Posterior vena cava (tissue), 2 donors: ENCODE data around the gene TMEM107. TPM values are rescaled to one million over a fixed set of nuclear protein-coding genes. Genes with fewer than 3 reads are reported as not detected.

Experiments used
- DNase-seq: peaks from one replicate; pipeline ENCODE4 v3.0.0-alpha.2; 2020; ENCODE audit warnings: low spot score
- intact Hi-C, 2 donors: fragments of 100-400 bp; cut with DNase I; formaldehyde crosslinking; loops; one replicate each; pipeline versions ENCODE4 v1.14.1 to v1.14.2; 2022 to 2023
- total RNA-seq, 2 donors: library from RNA; stranded (reverse); fragmentation: NEBNext Ultra II Directional; extraction: Animal tissue kit (Norgen Biotek cat#: 25700); gene quantifications; one replicate each; pipeline ENCODE4 v1.2.1, GENCODE V29; 2021
- donor health status: DM: yes; HTN: yes; CAD: no.
- donor health status: DM: yes; HTN: yes; CAD: no.

Gene TMEM107
- total RNA-seq, 2 donors from 2014 or later, result 12.9 to 16.4 TPM

GRCh38 chr17:8153957-8154607 lies 22.1 kb downstream of the TMEM107 start:
- intact Hi-C loops, result no loop called here
- DNase-seq, result peak; percentile 100

GRCh38 chr17:8153525-8153956 lies 22.6 kb downstream of the TMEM107 start:
- intact Hi-C loops, result no loop called here
- DNase-seq, result peak; percentile 95

GRCh38 chr17:8153031-8153451 lies 23.1 kb downstream of the TMEM107 start:
- intact Hi-C loops, result no loop called here
- DNase-seq, result no peak

- intact Hi-C loops, result no loop called here
- peak; percentile 99 for DNase-seq
Observed at GRCh38 chr17:8152112-8152775, 23.9 kb downstream of the TMEM107 start, which contains the start of gene PER1. TSS of gene PER1 (minus strand) at chr17:8152404. CDS start at chr17:8150706, 1,698 bp downstream.

- peak; percentile 97 for DNase-seq
- intact Hi-C loops, result no loop called here
Observed at GRCh38 chr17:8151641-8152111, 24.5 kb downstream of the TMEM107 start.

- peak; percentile 99 for DNase-seq
- intact Hi-C loops, result no loop called here
Observed at GRCh38 chr17:8151120-8151640, 25.0 kb downstream of the TMEM107 start.

GRCh38 chr17:8150194-8151119 lies 25.7 kb downstream of the TMEM107 start:
- intact Hi-C loops, result no loop called here
- DNase-seq, result no peak

- peak; percentile 79 for DNase-seq
- intact Hi-C loops, result loop anchor here in 1 of 2 donors (5.0 kb wide), 1 partner anchor 917 kb away; the partner anchor contains the start of gene DVL2
Observed at GRCh38 chr17:8149419-8150193, 26.6 kb downstream of the TMEM107 start.

- intact Hi-C loops, result loop anchor here in 1 of 2 donors (5.0 kb wide), 1 partner anchor 916 kb away; the partner anchor contains the start of gene DVL2
- DNase-seq, result no peak
Observed at GRCh38 chr17:8148560-8148959, 27.6 kb downstream of the TMEM107 start.

GRCh38 chr17:8147805-8148404 lies 28.3 kb downstream of the TMEM107 start:
- DNase-seq, result no peak
- intact Hi-C loops, result loop anchor here in 1 of 2 donors (5.0 kb wide), 1 partner anchor 916 kb away; the partner anchor contains the start of gene DVL2

- intact Hi-C loops, result loop anchor here in 1 of 2 donors (5.0 kb wide), 1 partner anchor 915 kb away; the partner anchor contains the start of gene DVL2
- peak; percentile 81 for DNase-seq
Observed at GRCh38 chr17:8147141-8147804, 28.9 kb downstream of the TMEM107 start.

- intact Hi-C loops, result loop anchor here in 1 of 2 donors (5.0 kb wide), 1 partner anchor 914 kb away; the partner anchor contains the start of gene DVL2
Observed at GRCh38 chr17:8146381-8147140, 29.6 kb downstream of the TMEM107 start.

GRCh38 chr17:8145811-8146210 lies 30.4 kb downstream of the TMEM107 start:
- no peak for DNase-seq
- intact Hi-C loops, result loop anchor here in 1 of 2 donors (5.0 kb wide), 1 partner anchor 914 kb away; the partner anchor contains the start of gene DVL2

More at GRCh38 chr17:8146381-8147140, 29.6 kb downstream of the TMEM107 start:
- no peak for DNase-seq

- intact Hi-C loops, result loop anchor here in 1 of 2 donors (5.0 kb wide), 1 partner anchor 912 kb away; the partner anchor contains the start of gene DVL2
- no peak for DNase-seq
Observed at GRCh38 chr17:8144401-8145231, 31.6 kb downstream of the TMEM107 start.

GRCh38 chr17:8143581-8144400 lies 32.4 kb downstream of the TMEM107 start:
- no peak for DNase-seq
- intact Hi-C loops, result no loop called here
